NT2/D1 (cell line): ENCODE measurements around the gene GALC.

Experiments used
- DNase-seq: peaks from one replicate; pipeline ENCODE4 v3.0.0-alpha.2; 2011; ENCODE audit warnings: low read depth, low spot score
- H3K27me3 ChIP-seq: 2 replicates; pipeline ENCODE4 v1.6.0; 2011; ENCODE audit warnings: mild to moderate bottlenecking; ENCODE audit not compliant: insufficient read length, insufficient read depth
- H3K36me3 ChIP-seq: 2 replicates; pipeline ENCODE4 v1.6.1; 2011; ENCODE audit warnings: mild to moderate bottlenecking, low read length, mixed read lengths; ENCODE audit not compliant: insufficient read depth, insufficient read length
- H3K4me1 ChIP-seq: 2 replicates; pipeline ENCODE4 v1.5.1; 2011; ENCODE audit not compliant: insufficient read depth, insufficient read length
- H3K4me3 ChIP-seq: 2 replicates; pipeline ENCODE4 v1.5.1; 2011; ENCODE audit warnings: low read depth; ENCODE audit not compliant: insufficient read length
- H3K9ac ChIP-seq: 2 replicates; pipeline ENCODE4 v1.6.0; 2011; ENCODE audit warnings: low read depth; ENCODE audit not compliant: insufficient read length
- H3K9me3 ChIP-seq: 2 replicates; pipeline ENCODE4 v1.5.1; 2011; ENCODE audit warnings: mild to moderate bottlenecking, low read length; ENCODE audit not compliant: insufficient read depth
- SUZ12 ChIP-seq: IDR thresholded peaks from 2 replicates; pipeline ENCODE4 v1.6.1; 2011; ENCODE audit not compliant: insufficient read length, insufficient read depth; ENCODE audit errors: extremely low read depth
- YY1 ChIP-seq: IDR thresholded peaks from 2 replicates; pipeline ENCODE4 v1.6.1; 2011; ENCODE audit not compliant: insufficient read length, insufficient read depth
- ZNF274 ChIP-seq: IDR thresholded peaks from 2 replicates; pipeline ENCODE4 v1.6.1; 2011; ENCODE audit warnings: mild to moderate bottlenecking, low read depth, low read length

The GALC gene

GRCh38 chr14:88017535-88017934 lies 24.6 kb upstream of the GALC start:
- Histone ChIP-seq H3K36me3 (no peaks in the 10 kb centered on the region), H3K4me1 (no peaks in the 10 kb centered on the region)
- no peak for TF ChIP-seq SUZ12
- TF ChIP-seq YY1 = no peak
- TF ChIP-seq ZNF274 = no peak

GRCh38 chr14:88016768-88017167 lies 23.8 kb upstream of the GALC start:
- Histone ChIP-seq H3K4me3 (no peak overlapping the region), H3K27me3 (no peaks in the 10 kb centered on the region), H3K9me3 (no peaks in the 10 kb centered on the region), H3K36me3 (no peaks in the 10 kb centered on the region), H3K4me1 (no peaks in the 10 kb centered on the region), H3K9ac (no peak overlapping the region)
- no peak for TF ChIP-seq SUZ12
- TF ChIP-seq YY1 = no peak
- no peak for TF ChIP-seq ZNF274
- DNase-seq = no peak

More at GRCh38 chr14:88017535-88017934, 24.6 kb upstream of the GALC start:
- Histone ChIP-seq H3K9me3 (no peaks in the 10 kb centered on the region), H3K27me3 (no peaks in the 10 kb centered on the region), H3K4me3 (no peak overlapping the region), H3K9ac (no peak overlapping the region)
- no peak for DNase-seq

- H3K36me3 ChIP-seq = no peaks in the 10 kb centered on the region
- H3K9me3 ChIP-seq = no peaks in the 10 kb centered on the region
- no peaks in the 10 kb centered on the region for H3K27me3 ChIP-seq
- no peak overlapping the region for H3K4me3 ChIP-seq
- no peak overlapping the region for H3K9ac ChIP-seq
- peak; percentile 49 for DNase-seq
- H3K4me1 ChIP-seq = no peaks in the 10 kb centered on the region
- no peak for TF ChIP-seq ZNF274
- no peak for TF ChIP-seq SUZ12
- no peak for TF ChIP-seq YY1
These were observed 20.9 kb upstream of the GALC start for GRCh38 chr14:88013750-88014349.

GRCh38 chr14:88012495-88012894 lies 19.5 kb upstream of the GALC start:
- DNase-seq = no peak
- TF ChIP-seq ZNF274 (no peak), SUZ12 (no peak), YY1 (no peak)
- Histone ChIP-seq H3K9me3 (no peaks in the 10 kb centered on the region), H3K36me3 (no peaks in the 10 kb centered on the region), H3K9ac (no peak overlapping the region), H3K4me1 (no peaks in the 10 kb centered on the region), H3K27me3 (no peaks in the 10 kb centered on the region), H3K4me3 (no peak overlapping the region)

- Histone ChIP-seq H3K9me3 (no peaks in the 10 kb centered on the region), H3K36me3 (no peaks in the 10 kb centered on the region), H3K4me1 (no peaks in the 10 kb centered on the region), H3K27me3 (no peaks in the 10 kb centered on the region), H3K4me3 (no peak overlapping the region), H3K9ac (no peak overlapping the region)
- TF ChIP-seq ZNF274 = no peak
- TF ChIP-seq SUZ12 = no peak
- TF ChIP-seq YY1 = no peak
- DNase-seq = no peak
These were observed 17.3 kb upstream of the GALC start for GRCh38 chr14:88010331-88010730.

GRCh38 chr14:88009486-88009885 lies 16.5 kb upstream of the GALC start:
- no peak overlapping the region for H3K9ac ChIP-seq

GRCh38 chr14:88008039-88008742 lies 15.2 kb upstream of the GALC start:
- no peaks in the 10 kb centered on the region for H3K4me1 ChIP-seq

More at GRCh38 chr14:88009486-88009885, 16.5 kb upstream of the GALC start:
- Histone ChIP-seq H3K9me3 (no peaks in the 10 kb centered on the region), H3K4me3 (no peak overlapping the region), H3K36me3 (no peaks in the 10 kb centered on the region), H3K4me1 (no peaks in the 10 kb centered on the region), H3K27me3 (no peaks in the 10 kb centered on the region)
- no peak for TF ChIP-seq ZNF274
- no peak for TF ChIP-seq SUZ12
- no peak for TF ChIP-seq YY1
- no peak for DNase-seq

More at GRCh38 chr14:88008039-88008742, 15.2 kb upstream of the GALC start:
- Histone ChIP-seq H3K27me3 (no peaks in the 10 kb centered on the region), H3K9me3 (no peaks in the 10 kb centered on the region), H3K9ac (no peak overlapping the region), H3K36me3 (no peaks in the 10 kb centered on the region), H3K4me3 (no peak overlapping the region)
- DNase-seq = no peak
- TF ChIP-seq ZNF274 (no peak), SUZ12 (no peak), YY1 (no peak)
